ENCODE results near the gene LY6G5B. TPM values are rescaled to one million over a fixed set of nuclear protein-coding genes. Genes with fewer than 3 reads are reported as not detected.

Gene LY6G5B
- total and polyA plus RNA-seq, 10 donors: 3.0 to 25.3 (median 14.7) TPM

DNA sequence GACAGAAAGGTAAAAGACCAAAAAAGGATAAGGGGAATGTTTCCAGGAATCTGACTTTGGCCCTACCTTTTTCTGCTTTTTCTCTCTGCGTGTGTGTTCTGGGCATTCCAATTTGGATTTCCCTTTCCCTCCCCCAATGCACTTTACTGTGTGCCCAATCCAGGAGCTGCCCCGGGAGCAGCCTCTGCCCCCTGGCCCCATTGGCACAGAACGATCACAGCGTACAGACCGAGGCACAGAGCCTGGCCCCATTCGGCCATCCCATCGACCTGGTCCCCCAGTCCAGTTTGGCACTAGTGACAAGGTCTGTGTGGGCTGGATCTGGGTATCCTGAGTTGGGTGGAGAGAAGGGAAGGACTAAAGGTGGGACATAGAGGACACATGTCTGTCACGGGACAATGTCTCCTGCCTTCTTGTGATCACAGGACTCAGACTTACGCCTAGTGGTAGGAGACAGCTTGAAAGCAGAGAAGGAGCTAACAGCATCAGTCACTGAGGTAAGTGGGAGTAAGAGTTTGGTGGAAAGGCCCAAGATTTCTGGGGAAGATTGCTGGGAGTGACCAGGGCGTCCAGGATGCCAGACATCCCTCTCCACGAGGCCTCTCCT lies 34.7 kb upstream of the LY6G5B start:
- WGBS, 5 donors: 78 to 92% (median 87%) methylated on average over 11 of the region's 11 CpGs
- H3K9me3 ChIP-seq: no peaks in the 10 kb centered on the region
- H3K4me1 ChIP-seq: peaks cover 0 to 11% (median 2%) of the 10 kb centered on the region in 6 donors
- peak in 2 of 3 donors; percentile 31 to 51 for TF ChIP-seq POLR2AphosphoS5 (IDR thresholded peaks at IDR 0.05)
- TF ChIP-seq, protein P1, sequence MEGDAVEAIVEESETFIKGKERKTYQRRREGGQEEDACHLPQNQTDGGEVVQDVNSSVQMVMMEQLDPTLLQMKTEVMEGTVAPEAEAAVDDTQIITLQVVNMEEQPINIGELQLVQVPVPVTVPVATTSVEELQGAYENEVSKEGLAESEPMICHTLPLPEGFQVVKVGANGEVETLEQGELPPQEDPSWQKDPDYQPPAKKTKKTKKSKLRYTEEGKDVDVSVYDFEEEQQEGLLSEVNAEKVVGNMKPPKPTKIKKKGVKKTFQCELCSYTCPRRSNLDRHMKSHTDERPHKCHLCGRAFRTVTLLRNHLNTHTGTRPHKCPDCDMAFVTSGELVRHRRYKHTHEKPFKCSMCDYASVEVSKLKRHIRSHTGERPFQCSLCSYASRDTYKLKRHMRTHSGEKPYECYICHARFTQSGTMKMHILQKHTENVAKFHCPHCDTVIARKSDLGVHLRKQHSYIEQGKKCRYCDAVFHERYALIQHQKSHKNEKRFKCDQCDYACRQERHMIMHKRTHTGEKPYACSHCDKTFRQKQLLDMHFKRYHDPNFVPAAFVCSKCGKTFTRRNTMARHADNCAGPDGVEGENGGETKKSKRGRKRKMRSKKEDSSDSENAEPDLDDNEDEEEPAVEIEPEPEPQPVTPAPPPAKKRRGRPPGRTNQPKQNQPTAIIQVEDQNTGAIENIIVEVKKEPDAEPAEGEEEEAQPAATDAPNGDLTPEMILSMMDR (IDR thresholded peaks at IDR 0.05 in 8 of 11, conservative IDR thresholded peaks at IDR 0.05 in 3 of 11): no peak
- peaks cover 0 to 100% (median 99%) of the 10 kb centered on the region in 6 donors for H3K36me3 ChIP-seq
- H3K4me3 ChIP-seq: no peak overlapping the region
- no peak overlapping the region for H3K27ac ChIP-seq
- intact Hi-C loops (cut with DNase I; ENCODE audit: low total_unique reads): no loop called here
- DNase-seq: no peak
- no peaks in the 10 kb centered on the region for H3K27me3 ChIP-seq (replicated peaks in 1 of 7)

DNA sequence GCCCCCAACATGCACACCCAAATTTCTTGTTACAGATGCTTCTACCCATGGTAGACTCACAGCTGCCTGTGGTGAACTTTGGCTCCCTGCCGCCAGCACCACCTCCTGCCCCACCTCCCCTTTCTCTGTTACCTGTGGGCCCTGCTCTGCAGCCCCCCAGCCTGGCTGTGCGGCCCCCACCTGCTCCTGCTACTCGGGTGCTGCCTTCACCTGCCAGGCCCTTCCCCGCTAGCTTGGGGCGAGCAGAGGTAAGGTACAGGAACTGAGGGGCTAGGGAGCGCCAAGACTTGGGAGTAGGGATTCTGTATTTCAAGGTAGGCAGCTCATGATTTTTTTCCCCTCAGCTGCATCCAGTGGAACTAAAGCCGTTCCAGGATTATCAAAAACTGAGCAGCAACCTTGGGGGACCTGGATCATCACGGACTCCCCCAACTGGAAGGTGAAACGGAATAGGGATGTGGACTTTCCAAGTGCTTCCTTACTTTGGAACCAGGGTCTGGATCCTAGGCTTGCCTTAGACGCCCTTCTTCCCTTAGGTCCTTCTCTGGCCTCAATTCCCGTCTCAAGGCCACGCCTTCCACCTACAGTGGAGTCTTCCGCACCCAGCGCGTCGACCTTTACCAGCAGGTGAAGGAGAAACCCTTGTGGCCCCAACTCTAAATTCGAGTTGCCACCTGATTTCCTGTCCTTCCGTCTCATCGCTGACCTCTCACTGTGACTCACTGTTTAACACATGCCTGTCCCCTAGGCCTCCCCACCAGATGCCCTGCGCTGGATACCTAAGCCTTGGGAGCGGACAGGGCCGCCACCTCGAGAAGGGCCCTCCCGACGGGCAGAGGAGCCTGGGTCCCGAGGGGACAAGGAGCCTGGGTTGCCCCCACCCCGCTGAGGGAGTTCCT lies 32.8 kb upstream of the LY6G5B start:
- no peaks in the 10 kb centered on the region for H3K27me3 ChIP-seq (replicated peaks in 1 of 7)
- H3K36me3 ChIP-seq: peaks cover 0 to 100% (median 99%) of the 10 kb centered on the region in 6 donors
- no peak overlapping the region for H3K27ac ChIP-seq
- no peak overlapping the region for H3K4me3 ChIP-seq
- peak; percentile 30 to 70 (median 54) for TF ChIP-seq POLR2AphosphoS5 (IDR thresholded peaks at IDR 0.05)
- TF ChIP-seq, protein P1 (IDR thresholded peaks at IDR 0.05 in 8 of 11, conservative IDR thresholded peaks at IDR 0.05 in 3 of 11): no peak
- no peaks in the 10 kb centered on the region for H3K9me3 ChIP-seq
- H3K4me1 ChIP-seq: peaks cover 0 to 14% (median 2%) of the 10 kb centered on the region in 6 donors
- intact Hi-C loops (cut with DNase I; ENCODE audit: low total_unique reads): no loop called here
- 79 to 86% (median 83%) methylated on average over 25 to 27 of the region's 27 CpGs for WGBS, 5 donors
- no peak for DNase-seq

DNA sequence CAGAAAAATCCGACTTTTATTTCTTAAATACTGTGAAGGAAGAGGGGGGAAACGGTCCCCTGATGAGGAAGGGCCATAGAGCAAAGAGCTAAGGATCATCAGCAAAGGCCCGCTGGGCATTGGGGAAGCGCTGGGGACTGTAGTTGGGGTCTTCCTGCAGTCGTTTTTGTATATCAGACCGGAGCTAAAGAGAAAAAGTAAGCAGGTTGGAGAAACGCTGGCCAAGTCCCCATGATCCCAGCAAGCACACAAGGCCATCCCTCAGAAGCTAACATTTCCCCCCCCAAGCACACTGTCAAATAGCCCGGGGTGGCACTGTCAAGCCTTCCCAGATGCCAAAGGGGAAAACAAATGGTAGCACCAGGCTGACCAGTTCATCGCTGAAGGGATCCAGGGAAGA lies 30.7 kb upstream of the LY6G5B start:
- H3K4me3 ChIP-seq: no peak overlapping the region
- no peaks in the 10 kb centered on the region for H3K9me3 ChIP-seq
- peaks cover 0 to 12% (median 2%) of the 10 kb centered on the region in 6 donors for H3K4me1 ChIP-seq
- no peaks in the 10 kb centered on the region for H3K27me3 ChIP-seq (replicated peaks in 1 of 7)
- 84 to 94% (median 87%) methylated on average over 8 to 9 of the region's 9 CpGs for WGBS, 5 donors
- peak overlapping the region in 1 of 8 donors; percentile 46 for H3K27ac ChIP-seq
- no peak for DNase-seq
- TF ChIP-seq POLR2AphosphoS5 (IDR thresholded peaks at IDR 0.05): no peak
- TF ChIP-seq, protein P1 (IDR thresholded peaks at IDR 0.05 in 8 of 11, conservative IDR thresholded peaks at IDR 0.05 in 3 of 11): no peak
- peaks cover 4 to 100% (median 99%) of the 10 kb centered on the region in 6 donors for H3K36me3 ChIP-seq
- intact Hi-C loops (cut with DNase I; ENCODE audit: low total_unique reads): no loop called here

DNA sequence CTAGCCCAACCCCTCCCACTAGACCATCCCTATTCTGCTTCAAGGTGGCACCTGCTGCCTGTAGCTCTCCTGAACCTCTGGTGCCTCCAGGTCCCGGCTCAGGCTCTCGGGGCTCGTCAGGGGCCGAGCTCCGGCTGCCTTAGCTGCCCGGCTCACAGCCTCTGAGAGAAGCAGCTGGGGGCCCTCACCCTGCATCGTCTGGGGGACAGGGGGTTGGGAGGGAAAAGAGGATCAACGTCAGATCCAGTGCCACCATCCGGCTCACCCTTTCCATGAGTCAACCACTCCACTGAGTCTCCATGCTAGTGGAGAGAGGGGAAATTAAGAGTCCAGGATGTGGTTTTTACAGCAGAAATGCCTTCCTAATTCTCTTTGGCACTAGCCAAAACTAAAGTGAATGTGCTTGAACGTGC lies 30.3 kb upstream of the LY6G5B start:
- intact Hi-C loops (cut with DNase I; ENCODE audit: low total_unique reads): no loop called here
- WGBS, 5 donors: 51 to 89% (median 76%) methylated on average over 5 to 10 of the region's 10 CpGs
- Histone ChIP-seq H3K4me3 (no peak overlapping the region), H3K4me1 (peaks cover 0 to 12% (median 2%) of the 10 kb centered on the region in 6 donors), H3K36me3 (peaks cover 4 to 100% (median 99%) of the 10 kb centered on the region in 6 donors), H3K27me3 (replicated peaks in 1 of 7) (no peaks in the 10 kb centered on the region), H3K9me3 (no peaks in the 10 kb centered on the region), H3K27ac (peak overlapping the region in 3 of 8 donors; percentile 7 to 46 (median 10))
- TF ChIP-seq POLR2AphosphoS5 (IDR thresholded peaks at IDR 0.05): peak; percentile 4 to 66 (median 36)
- TF ChIP-seq, protein P1 (IDR thresholded peaks at IDR 0.05 in 8 of 11, conservative IDR thresholded peaks at IDR 0.05 in 3 of 11): no peak
- DNase-seq: no peak

Data from spleen (tissue), 11 donors.